H1 (cell line): Measurements from ENCODE around the gene LRRC30. TPM values are rescaled to one million over a fixed set of nuclear protein-coding genes. Genes with fewer than 3 reads are reported as not detected.

Source experiments
- CTCF ChIA-PET: fragments of 300-600 bp; sonication (Branson Sonifier 250); formaldehyde crosslinking; loops from one replicate; lab custom pipeline; 2021; ENCODE audit not compliant: partially characterized antibody; lab: Charles Lee
- POLR2A ChIA-PET: fragments of 300-600 bp; sonication (Branson Sonifier 250); formaldehyde crosslinking; loops from one replicate; lab custom pipeline; 2021; ENCODE audit warnings: inconsistent platforms; ENCODE audit not compliant: partially characterized antibody; lab: Charles Lee
- DNase-seq, 2 experiments: peaks; one replicate each; pipeline versions ENCODE4 v3.0.0 to v3.0.0-alpha.2; 2010 to 2022; ENCODE audit warnings: low spot score in 2 of 2, low read depth in 1 of 2, mixed read lengths in 1 of 2
- FAIRE-seq: peaks from 2 replicates; lab custom pipeline; 2011; peaks lifted over from hg19 to GRCh38; lab: Jason Lieb, UNC
- H2AFZ ChIP-seq: 2 replicates; pipeline ENCODE4 v1.8.1; 2012; ENCODE audit warnings: low read length, inconsistent platforms
- H2AK5ac ChIP-seq: 2 replicates; pipeline ENCODE4 v1.6.1; 2013; ENCODE audit warnings: low read depth, low read length
- H2BK120ac ChIP-seq: replicated peaks from 2 replicates; pipeline ENCODE3; 2013; ENCODE audit warnings: low read depth, low read length, inconsistent platforms
- H2BK12ac ChIP-seq: 2 replicates; pipeline ENCODE4 v1.6.1; 2013; ENCODE audit warnings: low read depth, low read length
- H2BK15ac ChIP-seq: 2 replicates; pipeline ENCODE4 v1.6.1; 2013; ENCODE audit warnings: low read length
- H2BK20ac ChIP-seq: 2 replicates; pipeline ENCODE4 v1.6.1; 2013; ENCODE audit warnings: low read length
- H2BK5ac ChIP-seq: 2 replicates; pipeline ENCODE4 v1.6.1; 2013; ENCODE audit warnings: low read depth, low read length
- H3K14ac ChIP-seq: 2 replicates; pipeline ENCODE4 v1.6.1; 2013; ENCODE audit warnings: inconsistent platforms; ENCODE audit not compliant: insufficient read length
- H3K18ac ChIP-seq: 2 replicates; pipeline ENCODE4 v1.6.1; 2013; ENCODE audit warnings: low read length; ENCODE audit errors: extremely low read depth
- H3K23ac ChIP-seq: 2 replicates; pipeline ENCODE4 v1.6.1; 2013; ENCODE audit warnings: inconsistent platforms; ENCODE audit not compliant: insufficient read length
- H3K23me2 ChIP-seq: 2 replicates; pipeline ENCODE4 v1.6.1; 2013; ENCODE audit warnings: low read depth, low read length
- H3K27ac ChIP-seq: 2 replicates; pipeline ENCODE4 v1.6.1; 2011; ENCODE audit warnings: low read depth, low read length, inconsistent platforms
- H3K27me3 ChIP-seq, 4 experiments: replicated peaks in 1 of 4; 1 replicate in 1 of 4; 2 replicates in 3 of 4; pipeline versions ENCODE4 v1.6.1 to v1.8.1; 2011 to 2013; ENCODE audit warnings: low read length in 3 of 4, mild to moderate bottlenecking in 3 of 4, inconsistent platforms in 2 of 4, mixed read lengths in 2 of 4, moderate library complexity in 1 of 4; ENCODE audit not compliant: control insufficient read depth in 3 of 4, insufficient read depth in 3 of 4; ENCODE audit errors: extremely low read depth in 1 of 4
- H3K36me3 ChIP-seq, 4 experiments: 2 replicates each; pipeline versions ENCODE4 v1.6.1 to v1.8.1; 2011 to 2013; ENCODE audit warnings: mild to moderate bottlenecking in 4 of 4, low read length in 3 of 4, moderate library complexity in 2 of 4, control low read depth in 1 of 4, inconsistent platforms in 1 of 4; ENCODE audit not compliant: insufficient read depth in 4 of 4, control insufficient read depth in 2 of 4
- H3K4ac ChIP-seq: replicated peaks from 2 replicates; pipeline ENCODE3; 2013; ENCODE audit warnings: low read length, low read depth, mixed read lengths, inconsistent platforms; ENCODE audit not compliant: insufficient read length
- H3K4me1 ChIP-seq, 4 experiments: replicated peaks in 1 of 4; 1 replicate in 1 of 4; 2 replicates in 3 of 4; pipeline versions ENCODE4 v1.6.1 to v1.8.1; 2011 to 2013; ENCODE audit warnings: low read length in 3 of 4, inconsistent platforms in 2 of 4, mixed read lengths in 1 of 4; ENCODE audit not compliant: insufficient read depth in 4 of 4, control insufficient read depth in 3 of 4
- H3K4me2 ChIP-seq, 2 experiments: 2 replicates each; pipeline versions ENCODE4 v1.6.1 to v1.8.1; 2011 to 2013; ENCODE audit warnings: low read depth in 2 of 2, low read length in 2 of 2, control low read depth in 1 of 2, inconsistent platforms in 1 of 2, mild to moderate bottlenecking in 1 of 2; ENCODE audit not compliant: insufficient read depth in 1 of 2
- H3K4me3 ChIP-seq, 4 experiments: fragments of 200-600, 300-600 bp in 1 of 4; sonication (generic), shearing (Covaris generic), sonication (Bioruptor Twin) in 1 of 4; 2 replicates each; pipeline versions ENCODE4 v1.5.1 to v1.8.1; 2011 to 2016; ENCODE audit warnings: low read length in 4 of 4, low read depth in 3 of 4, control low read depth in 2 of 4, inconsistent platforms in 2 of 4, mild to moderate bottlenecking in 2 of 4, mixed read lengths in 1 of 4, moderate library complexity in 1 of 4; ENCODE audit not compliant: insufficient read depth in 2 of 4; ENCODE audit errors: extremely low read depth in 1 of 4
- H3K56ac ChIP-seq: replicated peaks from 2 replicates; pipeline ENCODE3; 2013; ENCODE audit warnings: low read depth, mild to moderate bottlenecking, mixed read lengths, low read length, inconsistent platforms; ENCODE audit not compliant: insufficient read length
- H3K79me1 ChIP-seq: 2 replicates; pipeline ENCODE4 v1.6.1; 2013; ENCODE audit warnings: low read depth, low read length, control low read depth
- H3K79me2 ChIP-seq, 2 experiments: 2 replicates each; pipeline versions ENCODE4 v1.6.1 to v1.8.1; 2012 to 2013; ENCODE audit warnings: low read length in 2 of 2, mild to moderate bottlenecking in 2 of 2, inconsistent platforms in 1 of 2; ENCODE audit not compliant: insufficient read depth in 2 of 2, control insufficient read depth in 1 of 2
- H3K9ac ChIP-seq, 4 experiments: replicated peaks in 1 of 4; 1 replicate in 1 of 4; 2 replicates in 3 of 4; pipeline versions ENCODE4 v1.6.1 to v1.8.1; 2011 to 2013; ENCODE audit warnings: low read depth in 3 of 4, low read length in 3 of 4, control low read depth in 2 of 4, mild to moderate bottlenecking in 2 of 4, moderate library complexity in 2 of 4, inconsistent platforms in 1 of 4; ENCODE audit errors: extremely low read depth in 1 of 4
- H3K9me3 ChIP-seq, 2 experiments: 2 replicates each; pipeline versions ENCODE4 v1.6.1 to v1.8.1; 2012 to 2013; ENCODE audit warnings: mild to moderate bottlenecking in 2 of 2, moderate library complexity in 2 of 2, control low read depth in 1 of 2, inconsistent platforms in 1 of 2, low read depth in 1 of 2, low read length in 1 of 2, mixed read lengths in 1 of 2; ENCODE audit not compliant: insufficient read depth in 2 of 2
- H4K20me1 ChIP-seq, 2 experiments: replicated peaks in 1 of 2; 2 replicates each; pipeline versions ENCODE3 to v1.8.1; 2011 to 2013; ENCODE audit warnings: inconsistent platforms in 2 of 2, low read length in 2 of 2, mild to moderate bottlenecking in 1 of 2; ENCODE audit not compliant: insufficient read depth in 2 of 2, control insufficient read depth in 1 of 2
- H4K5ac ChIP-seq: 2 replicates; pipeline ENCODE4 v1.6.1; 2013; ENCODE audit warnings: low read length, low read depth, mixed read lengths, inconsistent platforms; ENCODE audit not compliant: insufficient read length
- H4K8ac ChIP-seq: 2 replicates; pipeline ENCODE4 v1.8.0; 2013; ENCODE audit warnings: mild to moderate bottlenecking, moderate library complexity, low read length, inconsistent platforms; ENCODE audit not compliant: insufficient read depth; ENCODE audit errors: extremely low read depth
- H4K91ac ChIP-seq: replicated peaks from 2 replicates; pipeline ENCODE3; 2013; ENCODE audit warnings: low read length, mixed read lengths, inconsistent platforms; ENCODE audit not compliant: insufficient read length
- CBX5 ChIP-seq: fragments of 300-800, 300-1000 bp; sonication (generic); IDR thresholded peaks from 2 replicates; pipeline ENCODE4 v1.7.1; 2016; ENCODE audit warnings: antibody characterized with exemption, low read length, low read depth
- CHD1 ChIP-seq: IDR thresholded peaks from 2 replicates; pipeline ENCODE4 v1.6.1; 2012; ENCODE audit warnings: low read depth, low read length, improper control_type of control experiment
- GTF2F1 ChIP-seq: IDR thresholded peaks from 2 replicates; pipeline ENCODE4 v1.6.1; 2012; ENCODE audit warnings: low read depth, low read length, improper control_type of control experiment, borderline replicate concordance
- JUND ChIP-seq: IDR thresholded peaks from 2 replicates; pipeline ENCODE4 v1.6.1; 2011; ENCODE audit warnings: mild to moderate bottlenecking, improper control_type of control experiment, low read length
- KDM5A ChIP-seq: fragments of 200-600 bp; IDR thresholded peaks from 2 replicates; pipeline ENCODE4 v1.7.1; 2012; ENCODE audit warnings: mild to moderate bottlenecking, low read length, inconsistent platforms, mixed read lengths
- POLR2AphosphoS5 ChIP-seq: IDR thresholded peaks from 2 replicates; pipeline ENCODE4 v1.6.1; 2011; ENCODE audit warnings: low read depth, low read length
- RAD21 ChIP-seq, 2 experiments: IDR thresholded peaks in 1 of 2; conservative IDR thresholded peaks in 1 of 2; 2 replicates each; pipeline ENCODE4 v1.6.1; 2011; ENCODE audit warnings: low read depth in 2 of 2, low read length in 2 of 2, improper control_type of control experiment in 1 of 2, inconsistent platforms in 1 of 2, mild to moderate bottlenecking in 1 of 2, moderate library complexity in 1 of 2
- SIX5 ChIP-seq: IDR thresholded peaks from 2 replicates; pipeline ENCODE4 v1.6.1; 2011; ENCODE audit warnings: mild to moderate bottlenecking, low read depth, low read length
- SP1 ChIP-seq: IDR thresholded peaks from 2 replicates; pipeline ENCODE4 v1.6.1; 2011; ENCODE audit warnings: low read depth, low read length
- SRF ChIP-seq: IDR thresholded peaks from 2 replicates; pipeline ENCODE4 v1.6.1; 2011; ENCODE audit warnings: mild to moderate bottlenecking, low read depth, low read length, moderate library complexity
- TEAD4 ChIP-seq: IDR thresholded peaks from 2 replicates; pipeline ENCODE4 v1.6.1; 2012; ENCODE audit warnings: low read depth, low read length, inconsistent platforms, mixed read lengths
- YY1 ChIP-seq: IDR thresholded peaks from 2 replicates; pipeline ENCODE4 v1.6.1; 2011; ENCODE audit warnings: low read depth, mild to moderate bottlenecking, low read length
- WGBS, 2 experiments: shearing (Covaris generic) in 1 of 2; methylation state at CpG; one replicate each; pipeline versions ENCODE4 v1.1.6 to v1.1.7; 2013 to 2015; ENCODE audit warnings: low lambda C conversion rate in 2 of 2, mixed read lengths in 2 of 2, inconsistent platforms in 1 of 2, low coverage in 1 of 2, missing lambda C conversion rate in 1 of 2; ENCODE audit not compliant: insufficient replicate concordance in 2 of 2, insufficient coverage in 1 of 2, insufficient read length in 1 of 2; ENCODE audit errors: extremely low coverage in 1 of 2, missing lambda C conversion rate in 1 of 2; 5-methylcytosine and 5-hydroxymethylcytosine counted together
- polyA plus RNA-seq, 7 experiments: library from polyadenylated mRNA; depleted of rRNA in 3 of 7; stranded (reverse) in 5 of 7; unstranded in 2 of 7; fragments of >200 nt in 5 of 7; fragments of 200-250 nt in 2 of 7; gene quantifications; 1 replicate in 5 of 7; 2 replicates in 1 of 7; 4 replicates in 1 of 7; pipeline versions ENCODE4 v1.2.1 to v1.2.3, GENCODE V29; 2011 to 2013; ENCODE audit warnings: missing spikeins in 2 of 7, mixed read lengths in 2 of 7
- total RNA-seq: library from RNA; stranded (reverse); fragmentation: NEBNext Ultra II Directional; extraction: Animal tissue kit (Norgen Biotek cat#: 25700); gene quantifications from 2 replicates; pipeline ENCODE4 v1.2.1, GENCODE V29; 2021
- TF ChIP-seq, protein P1 (sequence below): IDR thresholded peaks from 2 replicates; pipeline ENCODE4 v1.6.1; 2011; ENCODE audit warnings: low read depth, mild to moderate bottlenecking, low read length; ENCODE audit not compliant: insufficient read depth

The LRRC30 gene
- total and polyA plus RNA-seq, 2 of the 8 experiments (the other 6 are each of a cell fraction or from before 2014, with no cell fraction given) = not detected

DNA sequence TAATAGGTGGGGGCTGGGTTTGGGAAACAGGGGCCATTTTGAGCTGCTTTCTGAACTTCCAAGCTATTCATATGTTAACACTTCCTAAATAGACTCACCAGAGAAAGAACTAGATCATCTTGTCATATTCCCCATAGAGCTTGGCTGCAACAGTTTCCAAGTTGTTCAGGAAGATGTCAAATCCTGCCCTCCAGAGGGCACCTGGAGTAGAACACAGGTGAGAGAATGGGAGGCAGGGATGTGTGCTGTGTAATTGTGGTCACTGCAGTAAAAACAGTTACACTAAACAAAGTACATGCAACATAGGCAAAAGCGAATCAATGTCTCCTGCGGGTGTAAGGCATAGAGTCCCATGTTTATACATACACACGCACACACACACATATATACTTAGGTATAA, 34.5 kb upstream of the LRRC30 start:
- Histone ChIP-seq H3K23ac (no peak overlapping the region), H3K9ac (no peak overlapping the region), H3K4me3 (no peak overlapping the region), H3K4me1 (no peaks in the 10 kb centered on the region), H2BK20ac (no peak overlapping the region), H3K14ac (no peak overlapping the region), H3K27ac (no peak overlapping the region), H3K27me3 (no peaks in the 10 kb centered on the region), H3K36me3 (no peaks in the 10 kb centered on the region), H4K8ac (no peak overlapping the region), H3K56ac (no peak overlapping the region), H2BK120ac (no peak overlapping the region), H2BK12ac (no peak overlapping the region), H3K18ac (no peak overlapping the region), H3K9me3 (no peaks in the 10 kb centered on the region), H3K23me2 (no peaks in the 10 kb centered on the region), H2BK15ac (no peak overlapping the region), H2BK5ac (no peak overlapping the region), H2AFZ (no peak overlapping the region), H4K20me1 (no peaks in the 10 kb centered on the region), H3K79me2 (no peaks in the 10 kb centered on the region), H4K5ac (no peak overlapping the region), H3K79me1 (no peaks in the 10 kb centered on the region), H3K4me2 (no peak overlapping the region), H2AK5ac (no peak overlapping the region), H4K91ac (no peak overlapping the region), H3K4ac (no peak overlapping the region)
- 89% methylated on average over 3 of the region's 3 CpGs; no CpG with 5 or more reads in 1 of the 2 experiments for WGBS, 2 experiments
- POLR2A ChIA-PET = no interaction called here
- DNase-seq (peak in 1 of 2 experiments; percentile 10), FAIRE-seq (no peak)
- CTCF ChIA-PET = interaction anchor here (0.6 to 2.6 kb wide), 5 partner anchors 9 to 1291 kb away, joined by 3 to 8 read pairs (median 3); no protein-coding TSS in a partner anchor
- TF ChIP-seq YY1 (peak; percentile 16; the same call in 1 of the 2 replicates), GTF2F1 (no peak), SIX5 (no peak), CBX5 (no peak), TEAD4 (no peak), SP1 (no peak), RAD21 (IDR thresholded peaks at IDR 0.05 in 1 of 2, conservative IDR thresholded peaks at IDR 0.05 in 1 of 2; ENCODE audit: low read depth in 2 of 2, low read length in 2 of 2) (peak; percentile 49 to 63; a peak in 3 of 4 replicates), POLR2AphosphoS5 (no peak), SRF (no peak), JUND (no peak), CHD1 (no peak), KDM5A (no peak)
- TF ChIP-seq, protein P1, sequence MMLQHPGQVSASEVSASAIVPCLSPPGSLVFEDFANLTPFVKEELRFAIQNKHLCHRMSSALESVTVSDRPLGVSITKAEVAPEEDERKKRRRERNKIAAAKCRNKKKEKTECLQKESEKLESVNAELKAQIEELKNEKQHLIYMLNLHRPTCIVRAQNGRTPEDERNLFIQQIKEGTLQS = no peak
